SKM-1 (cell line): Measurements from ENCODE around the gene TSLP.

Experiments
- DNase-seq: peaks from one replicate; lab custom pipeline; 2025; ENCODE audit not compliant: unreplicated experiment; lab: John Stamatoyannopoulos, UW

The TSLP gene

DNA sequence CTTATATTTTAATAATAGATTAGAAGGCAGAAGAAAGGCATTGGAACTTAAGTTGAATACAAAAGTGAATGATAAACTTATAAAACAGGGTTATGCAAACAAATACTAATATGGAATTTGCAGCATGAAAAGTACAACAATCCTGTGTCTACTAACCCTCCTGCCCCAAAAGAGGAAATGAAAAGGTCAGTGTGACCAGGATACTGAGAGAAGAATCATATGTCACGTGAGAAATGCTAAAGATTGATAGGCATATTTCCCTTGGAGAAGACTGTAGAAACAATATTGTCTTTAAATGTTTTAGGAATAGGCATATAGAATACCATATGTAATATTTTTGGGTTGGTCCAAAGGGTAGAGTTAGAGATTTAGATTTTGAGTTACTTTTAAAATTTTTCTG lies 24.5 kb downstream of the TSLP start:
- DNase-seq = no peak

DNA sequence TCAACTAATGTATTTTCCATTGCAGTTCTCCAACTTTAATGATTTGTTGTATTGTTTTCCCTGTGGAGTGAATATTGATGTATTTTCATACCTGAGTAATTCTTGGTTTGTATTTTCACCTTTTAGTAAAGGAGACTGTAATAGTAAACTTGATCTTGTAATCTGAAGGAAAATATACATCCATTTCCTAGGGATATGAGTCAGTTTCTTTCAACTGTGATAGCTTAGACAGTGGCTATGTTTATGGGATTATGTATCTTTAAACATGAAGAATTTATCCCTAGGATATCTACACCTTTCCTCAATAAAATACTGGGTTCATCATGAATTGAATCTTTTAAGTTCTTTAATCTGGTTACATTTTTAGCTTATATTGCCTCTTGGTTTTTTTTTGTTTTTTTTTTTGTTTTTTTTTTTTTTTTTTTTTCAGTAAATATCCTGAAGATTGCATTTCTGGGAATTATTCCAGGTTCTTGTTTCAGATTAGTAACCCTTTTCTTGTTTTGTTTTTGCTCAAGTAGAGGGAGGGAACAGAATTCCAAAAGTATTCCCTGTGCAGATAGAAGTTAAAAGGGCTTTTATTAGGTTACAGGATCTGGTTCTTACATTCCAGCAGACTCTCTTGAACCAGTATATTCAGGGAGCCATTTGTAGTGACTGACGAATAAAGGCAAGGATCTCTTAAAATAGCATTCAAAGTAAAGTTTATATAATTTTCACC lies 27.7 kb downstream of the TSLP start:
- no peak for DNase-seq

DNA sequence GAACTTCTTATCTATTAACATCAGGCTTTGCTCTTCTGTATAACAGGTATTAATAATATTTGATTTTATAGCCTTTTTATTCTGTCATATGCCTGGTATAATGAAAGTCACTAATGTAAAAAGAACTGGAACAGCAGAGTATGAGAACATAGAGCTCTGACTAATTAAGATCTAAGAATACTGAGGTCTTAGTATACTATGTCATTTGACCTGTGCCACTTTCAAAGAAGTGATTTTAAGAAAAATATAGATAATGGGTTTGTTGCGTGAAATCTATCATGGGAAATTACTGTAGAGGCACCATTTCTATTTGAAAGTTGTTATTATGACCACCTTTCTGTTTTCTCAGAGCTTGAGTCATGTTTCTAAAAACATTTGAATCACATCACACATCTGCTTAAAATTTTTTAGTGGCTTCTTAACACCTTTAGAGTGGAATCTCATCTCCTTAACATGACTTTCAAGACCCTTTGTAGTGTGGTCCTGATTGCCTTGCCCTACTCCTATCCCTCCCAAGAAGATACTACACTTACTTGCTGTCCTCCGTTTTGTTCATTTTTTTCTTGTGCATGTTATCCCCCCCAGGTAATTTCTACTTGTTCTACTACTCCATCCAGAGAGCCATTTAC lies 34.9 kb downstream of the TSLP start:
- DNase-seq = no peak

DNA sequence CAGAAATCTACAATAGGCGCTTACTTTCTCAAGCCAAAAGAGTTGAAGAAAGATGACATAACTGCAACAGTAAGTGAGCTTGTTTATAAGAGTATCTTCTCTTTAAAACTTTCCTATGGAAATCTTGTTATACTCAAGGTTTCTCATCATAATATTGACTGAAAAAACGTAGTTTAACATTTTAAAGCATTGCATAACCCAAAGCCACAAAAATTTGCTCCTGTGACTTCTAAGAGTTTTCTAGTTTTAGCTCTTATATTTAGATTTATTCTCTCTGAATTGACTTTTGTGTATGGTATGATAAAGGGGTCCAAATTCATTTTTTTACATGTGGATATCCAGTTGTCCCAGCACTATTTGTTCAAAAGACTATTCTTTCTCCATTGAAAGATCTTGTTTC lies 35.9 kb downstream of the TSLP start:
- no peak for DNase-seq

DNA sequence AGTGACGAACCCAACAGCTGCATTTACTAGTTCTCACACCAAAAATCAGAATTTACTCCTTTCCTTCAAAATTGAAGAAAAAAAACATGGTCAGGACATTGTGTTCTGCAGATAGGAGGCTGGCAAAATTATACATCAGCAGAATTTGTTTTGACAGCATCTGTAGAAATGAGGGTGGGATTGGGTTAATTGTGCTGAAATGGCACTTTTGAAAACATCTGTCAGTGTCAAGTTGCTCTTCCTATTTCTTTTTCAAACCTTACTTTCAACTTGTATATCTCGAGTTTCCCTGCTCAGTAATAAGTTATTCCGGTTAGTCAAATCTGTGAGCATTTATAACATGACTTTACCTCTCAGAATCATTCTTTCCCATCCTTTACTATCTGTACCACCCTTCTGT lies 40.4 kb downstream of the TSLP start:
- no peak for DNase-seq

DNA sequence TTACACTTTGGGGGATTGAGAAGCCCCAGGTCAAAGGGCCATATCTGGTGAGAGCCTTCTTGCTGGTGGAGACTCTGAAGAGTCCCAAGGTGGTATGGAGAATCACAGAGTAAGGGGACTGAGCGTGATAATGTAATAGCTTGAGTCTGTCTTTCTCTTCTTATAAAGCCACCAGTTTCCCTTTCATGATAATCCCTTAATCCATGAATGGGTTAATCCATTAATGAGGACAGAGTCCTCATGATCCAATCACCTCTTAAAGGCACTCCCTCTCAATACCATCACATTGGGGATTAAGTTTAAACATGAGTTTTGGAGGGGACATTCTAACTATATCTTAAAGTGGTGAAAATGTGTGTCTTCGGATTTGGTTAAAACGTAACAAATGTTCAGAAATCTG lies 42.2 kb downstream of the TSLP start:
- DNase-seq = no peak

DNA sequence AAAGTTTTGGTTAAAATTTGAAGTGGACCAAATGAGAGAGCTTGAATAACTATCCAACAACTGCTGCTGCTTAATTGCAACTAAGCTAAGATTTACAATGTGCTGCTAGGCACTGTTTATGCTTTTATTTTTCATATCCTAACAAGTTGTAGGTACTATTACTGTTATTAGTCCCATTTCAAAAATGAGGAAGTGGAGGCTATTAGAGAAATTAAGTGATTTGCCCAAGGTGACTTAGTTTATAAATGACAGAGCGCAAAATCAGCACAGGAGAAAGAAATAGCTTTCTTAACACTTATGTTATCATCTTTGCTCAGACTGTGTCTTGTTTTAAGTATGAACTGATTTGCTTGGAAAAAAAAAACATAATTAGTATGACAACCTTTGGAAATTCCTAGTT lies 43.7 kb downstream of the TSLP start:
- no peak for DNase-seq

DNA sequence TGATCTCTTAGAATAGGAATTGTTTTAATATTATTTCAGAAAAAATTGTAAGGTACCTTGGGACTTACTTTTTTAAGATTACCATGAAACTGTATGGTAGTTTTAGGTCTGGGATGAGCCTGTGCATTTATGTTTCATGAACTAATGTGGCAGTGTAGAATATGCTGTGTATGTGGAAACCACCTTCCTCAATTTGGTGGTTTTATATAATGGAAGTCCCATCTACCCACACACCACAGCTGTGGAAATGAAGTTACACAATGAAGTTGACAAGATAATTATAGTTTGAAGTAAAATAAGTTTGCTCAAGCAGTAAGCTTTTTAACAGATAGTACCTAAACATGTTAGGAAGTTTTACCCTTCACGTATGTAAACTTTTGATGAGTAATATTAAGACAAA lies 45.0 kb downstream of the TSLP start:
- DNase-seq = peak; percentile 54

DNA sequence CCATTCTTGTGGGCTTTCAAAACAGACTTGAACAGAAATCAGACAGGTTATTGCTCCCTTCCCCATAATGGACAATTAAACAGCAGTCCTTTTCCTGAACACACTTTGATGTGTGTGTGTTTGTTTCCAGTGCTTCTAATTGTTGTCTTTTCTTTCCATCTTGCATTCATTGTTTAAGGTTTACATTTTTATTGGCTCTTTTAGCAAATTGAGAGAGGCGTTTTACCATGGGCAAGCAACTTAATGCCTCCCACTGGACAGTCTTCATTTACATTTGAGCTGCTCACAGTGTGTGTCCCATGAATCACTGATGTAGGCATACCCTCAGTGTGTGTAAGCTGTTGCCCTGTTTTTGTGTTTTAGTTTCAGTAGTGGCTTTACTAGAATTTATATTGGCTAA lies 45.6 kb downstream of the TSLP start:
- DNase-seq = no peak

DNA sequence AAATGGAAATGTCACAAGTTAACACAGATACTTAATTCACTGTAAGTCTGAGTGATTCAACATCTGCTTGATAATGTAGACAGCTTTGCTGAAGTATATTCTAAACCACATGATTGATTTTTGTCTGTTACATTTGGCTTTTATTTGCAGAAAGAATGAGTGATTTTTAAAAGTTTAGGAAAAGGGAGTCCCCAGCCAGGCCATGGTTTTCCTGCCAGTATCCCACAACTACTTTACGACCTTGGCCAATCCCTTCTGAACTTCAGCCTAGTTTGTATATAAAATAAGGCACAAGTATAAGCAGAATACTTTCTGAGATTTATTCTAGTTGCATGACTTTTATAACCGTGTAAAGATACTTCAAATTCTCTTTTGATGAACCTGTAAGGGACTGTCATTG lies 47.7 kb downstream of the TSLP start:
- no peak for DNase-seq

DNA sequence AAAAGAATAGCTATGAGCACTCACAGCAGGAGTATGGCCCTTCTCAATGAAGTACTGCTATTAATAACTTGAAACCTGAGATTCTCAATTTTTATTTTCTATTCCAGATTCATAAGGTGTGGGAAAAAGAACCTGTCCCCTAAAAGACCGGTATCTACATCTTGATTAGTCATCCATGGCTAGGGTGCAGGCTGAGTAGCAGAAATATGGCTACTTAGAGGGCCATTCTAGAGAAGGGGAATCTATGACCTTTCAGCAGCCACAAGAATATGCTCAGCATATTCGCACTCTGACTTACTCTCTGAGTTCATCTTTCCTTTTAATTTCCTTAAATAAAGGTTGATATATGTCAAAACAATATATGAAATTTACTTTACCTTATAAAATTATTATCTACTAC lies 48.3 kb downstream of the TSLP start:
- no peak for DNase-seq

DNA sequence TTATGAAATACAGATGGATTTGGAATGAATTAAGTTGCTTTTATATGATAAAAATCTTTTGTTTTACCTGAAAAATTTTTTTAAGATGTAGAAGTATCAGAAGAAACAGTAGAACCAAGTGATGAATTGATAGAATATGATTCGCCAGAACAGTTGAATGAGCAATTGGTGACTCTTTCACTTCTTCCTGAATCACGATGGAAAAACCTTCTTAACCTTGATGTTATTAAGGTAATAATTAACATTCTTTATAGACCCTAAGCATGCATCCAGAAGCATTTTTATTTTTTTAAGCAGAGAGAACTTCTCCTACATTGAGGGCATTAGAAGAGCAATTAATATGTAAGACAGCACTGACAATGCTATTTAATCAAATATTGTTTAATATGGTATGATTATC lies 49.4 kb downstream of the TSLP start:
- no peak for DNase-seq

DNA sequence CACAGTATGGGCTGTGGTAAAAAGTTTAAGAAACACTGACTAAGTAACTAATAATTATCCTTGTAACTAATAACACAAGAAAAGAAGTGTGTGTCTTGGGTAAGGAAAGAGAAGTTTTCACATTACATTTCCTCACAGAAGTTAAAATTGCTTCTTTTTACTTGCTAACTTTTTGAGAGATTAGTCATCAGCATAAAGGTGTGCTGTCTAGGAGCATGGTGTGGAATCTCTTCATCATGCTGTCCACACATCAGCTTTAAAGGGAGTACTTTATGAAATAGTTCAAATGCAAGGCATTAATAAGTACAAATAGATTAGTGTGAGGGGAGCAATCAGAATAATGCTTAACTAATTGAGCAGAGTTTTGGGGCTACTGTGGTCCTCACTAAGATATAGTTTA lies 50.4 kb downstream of the TSLP start:
- no peak for DNase-seq

DNA sequence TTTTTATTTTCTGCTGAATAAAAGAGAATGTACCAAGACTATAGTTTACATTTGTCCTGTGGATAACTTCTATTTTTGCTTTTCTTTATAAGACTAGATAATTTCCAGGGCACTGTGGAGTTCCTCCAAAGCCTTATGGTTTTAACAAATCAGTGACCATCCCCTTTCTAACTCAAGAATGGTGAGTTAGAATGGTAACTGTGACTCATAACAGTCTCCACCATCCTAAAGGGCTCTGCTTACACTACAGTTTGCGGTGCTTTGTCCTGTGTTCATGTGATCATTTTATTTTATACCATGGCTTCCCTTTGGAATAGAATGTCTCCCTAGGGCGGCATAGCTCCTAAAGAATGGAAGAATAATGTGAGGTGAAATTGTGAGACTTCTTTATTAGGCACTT lies 50.9 kb downstream of the TSLP start:
- no peak for DNase-seq

DNA sequence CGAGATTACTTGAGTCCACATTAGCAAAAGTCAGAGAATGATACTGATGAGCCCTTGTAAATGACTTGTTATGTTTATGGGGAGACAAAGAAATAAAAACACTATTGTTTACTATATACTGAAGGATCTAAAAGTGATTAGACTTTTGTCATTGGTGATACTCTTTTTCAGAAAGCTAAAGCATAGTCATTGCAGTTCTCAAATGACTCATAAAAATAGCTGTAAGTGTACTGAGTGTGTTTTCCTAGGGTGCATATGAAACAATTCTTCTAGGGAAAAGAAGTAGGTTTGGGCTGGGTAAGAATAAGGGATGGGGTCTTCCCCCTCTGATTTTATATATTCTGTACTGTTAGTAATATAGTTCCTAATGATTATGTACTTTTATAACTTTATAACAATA lies 53.3 kb downstream of the TSLP start:
- DNase-seq = no peak

DNA sequence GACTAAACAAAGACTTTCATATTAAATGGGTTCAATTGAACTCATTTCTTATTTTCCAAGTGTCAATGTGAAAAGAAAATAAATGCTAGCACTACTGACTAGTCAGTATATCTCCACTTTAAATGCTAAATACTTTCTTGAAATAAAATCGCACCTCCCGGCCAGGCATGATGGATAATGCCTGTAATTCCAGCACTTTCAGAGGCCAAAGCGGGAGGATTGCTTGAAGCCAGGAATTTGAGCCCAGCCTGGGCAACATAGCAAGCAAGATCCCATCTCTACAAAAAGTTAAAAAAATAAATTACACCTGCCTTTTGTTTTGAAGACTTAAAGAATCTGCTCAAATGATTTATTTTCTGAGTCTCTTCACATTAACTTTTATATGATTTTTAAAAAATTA lies 55.4 kb downstream of the TSLP start:
- DNase-seq = no peak
